NCI-H2107 treated with DMSO at 0.1 percent for 48 hours (cell line): Measurements from ENCODE around the gene CD2AP.
"Not testable (repeated sequence)": the region's sequence is repeated elsewhere in the genome, so short reads cannot be mapped to it uniquely, and the experiment has no call there.

Experiments
- DNase-seq: peaks from one replicate; lab custom pipeline; 2025; ENCODE audit not compliant: unreplicated experiment; lab: John Stamatoyannopoulos, UW

CD2AP gene

GRCh38 chr6:47631269-47631772, 153.7 kb downstream of the CD2AP start:
- peak; percentile 22 for DNase-seq

GRCh38 chr6:47631797-47632196, 154.2 kb downstream of the CD2AP start:
- no peak for DNase-seq

GRCh38 chr6:47633141-47633540, 155.6 kb downstream of the CD2AP start:
- DNase-seq = no peak

- DNase-seq = no peak
These were observed 156.8 kb downstream of the CD2AP start for GRCh38 chr6:47634210-47635047.

GRCh38 chr6:47646689-47647088, 169.1 kb downstream of the CD2AP start:
- DNase-seq = no peak

- no peak for DNase-seq
These were observed 169.6 kb downstream of the CD2AP start for GRCh38 chr6:47647188-47647587.

- DNase-seq = not testable (repeated sequence)
These were observed 170.0 kb downstream of the CD2AP start for GRCh38 chr6:47647626-47648025.

GRCh38 chr6:47648031-47648430, 170.4 kb downstream of the CD2AP start:
- DNase-seq = no peak

- no peak for DNase-seq
These were observed 173.2 kb downstream of the CD2AP start for GRCh38 chr6:47650553-47651432.

GRCh38 chr6:47651505-47651944, 173.9 kb downstream of the CD2AP start:
- no peak for DNase-seq

GRCh38 chr6:47653706-47654105, 176.1 kb downstream of the CD2AP start:
- no peak for DNase-seq

GRCh38 chr6:47654255-47654654, 176.7 kb downstream of the CD2AP start:
- no peak for DNase-seq

- no peak for DNase-seq
These were observed 178.4 kb downstream of the CD2AP start for GRCh38 chr6:47655719-47656595.

GRCh38 chr6:47661960-47662359, 184.4 kb downstream of the CD2AP start:
- DNase-seq = no peak

GRCh38 chr6:47663462-47664216, 186.1 kb downstream of the CD2AP start:
- no peak for DNase-seq

- no peak for DNase-seq
These were observed 187.5 kb downstream of the CD2AP start for GRCh38 chr6:47665112-47665511.

- DNase-seq = no peak
These were observed 192.3 kb downstream of the CD2AP start for GRCh38 chr6:47669684-47670513.

GRCh38 chr6:47670851-47671250, 193.3 kb downstream of the CD2AP start:
- no peak for DNase-seq

GRCh38 chr6:47671777-47672176, 194.2 kb downstream of the CD2AP start:
- DNase-seq = no peak
